HG02571 (cell line): ENCODE measurements around the gene KAZALD1.

Experiments
- ATAC-seq: cut with Tn5 transposase; IDR thresholded peaks from one replicate; pipeline ENCODE4 v1.9.1; 2021; ENCODE audit warnings: mild to moderate bottlenecking, moderate library complexity; ENCODE audit not compliant: unreplicated experiment

The KAZALD1 gene

GRCh38 chr10:101066896-101067355, 5.1 kb downstream of the KAZALD1 start:
- ATAC-seq: no peak

- no peak for ATAC-seq
These were observed 5.7 kb downstream of the KAZALD1 start for GRCh38 chr10:101067356-101068083.

- ATAC-seq: no peak
These were observed 7.7 kb downstream of the KAZALD1 start for GRCh38 chr10:101069441-101069840.

GRCh38 chr10:101070098-101070497, 8.3 kb downstream of the KAZALD1 start:
- no peak for ATAC-seq

GRCh38 chr10:101071267-101071884, 9.6 kb downstream of the KAZALD1 start:
- no peak for ATAC-seq

- ATAC-seq: no peak
These were observed 10.2 kb downstream of the KAZALD1 start for GRCh38 chr10:101071885-101072433.

- no peak for ATAC-seq
These were observed 11.1 kb downstream of the KAZALD1 start for GRCh38 chr10:101072923-101073322.

- no peak for ATAC-seq
These were observed 11.8 kb downstream of the KAZALD1 start for GRCh38 chr10:101073631-101074030.

- no peak for ATAC-seq
These were observed 14.0 kb downstream of the KAZALD1 start for GRCh38 chr10:101075775-101076174.

GRCh38 chr10:101076630-101077029, 14.8 kb downstream of the KAZALD1 start:
- ATAC-seq: no peak

GRCh38 chr10:101079874-101080273, 18.1 kb downstream of the KAZALD1 start:
- no peak for ATAC-seq

- no peak for ATAC-seq
These were observed 19.4 kb downstream of the KAZALD1 start for GRCh38 chr10:101080933-101081931.

- no peak for ATAC-seq
These were observed 24.1 kb downstream of the KAZALD1 start for GRCh38 chr10:101085846-101086245.

- no peak for ATAC-seq
These were observed 25.6 kb downstream of the KAZALD1 start for GRCh38 chr10:101087376-101087775.

GRCh38 chr10:101087965-101088364, 26.2 kb downstream of the KAZALD1 start:
- ATAC-seq: no peak

GRCh38 chr10:101089520-101090299, 27.9 kb downstream of the KAZALD1 start:
- ATAC-seq: no peak

- ATAC-seq: no peak
These were observed 28.8 kb downstream of the KAZALD1 start for GRCh38 chr10:101090597-101090996.

GRCh38 chr10:101091546-101092290, 29.9 kb downstream of the KAZALD1 start:
- no peak for ATAC-seq

- no peak for ATAC-seq
These were observed 31.1 kb downstream of the KAZALD1 start for GRCh38 chr10:101092881-101093354.
